Brain microvascular endothelial cell (primary cell): ENCODE results near the gene SCART1.

Experiments used
- DNase-seq: peaks from one replicate; pipeline ENCODE4 v3.0.0-alpha.2; 2020
- H3K27ac ChIP-seq: fragments of 250-450 bp; sonication (Bioruptor Pico); 2 replicates; pipeline ENCODE4 v1.5.1; 2020; ENCODE audit warnings: mild to moderate bottlenecking, moderate library complexity
- H3K27me3 ChIP-seq: fragments of 250-450 bp; sonication (Bioruptor Pico); replicated peaks from 2 replicates; pipeline ENCODE4 v1.5.1; 2020; ENCODE audit warnings: mild to moderate bottlenecking
- H3K36me3 ChIP-seq: fragments of 250-450 bp; sonication (Bioruptor Pico); replicated peaks from 2 replicates; pipeline ENCODE4 v1.5.1; 2020; ENCODE audit warnings: mild to moderate bottlenecking
- H3K4me3 ChIP-seq: 2 replicates; pipeline ENCODE4 v1.5.1; 2011; ENCODE audit warnings: low read depth, mild to moderate bottlenecking, control low read depth, low read length, moderate library complexity
- in situ Hi-C: cut with HindIII; loops from 2 replicates; pipeline ENCODE4 v1.10.0; 2017; ENCODE audit warnings: low sequenced_read_pairs, low pct_ligation_motif_present
- TF ChIP-seq, protein P1 (sequence below): IDR thresholded peaks from 2 replicates; pipeline ENCODE4 v1.5.1; 2011; ENCODE audit warnings: low read depth, mild to moderate bottlenecking, moderate library complexity, low read length, control low read depth, inconsistent platforms; ENCODE audit errors: missing control alignments

SCART1 gene

DNA sequence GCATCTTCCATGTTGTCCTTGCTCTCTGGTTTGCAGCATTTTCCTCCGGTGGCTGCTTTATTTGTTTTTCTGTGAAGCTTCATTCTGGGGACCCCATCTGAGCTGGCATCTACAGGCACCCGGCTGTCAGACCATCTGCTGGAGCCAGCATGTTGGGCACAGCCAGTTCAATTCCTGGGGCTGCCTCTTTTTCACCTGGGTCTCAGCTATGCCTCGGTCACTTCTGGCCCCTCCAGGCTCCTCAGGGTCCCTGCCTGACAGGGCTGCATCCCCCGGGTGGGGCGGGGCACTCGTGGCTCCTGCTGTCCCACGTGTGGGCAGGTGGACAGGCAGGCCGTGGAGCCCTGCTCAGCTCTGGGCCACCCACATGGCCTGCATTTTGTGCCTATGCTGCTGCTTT is 8.1 kb downstream of the SCART1 start:
- TF ChIP-seq, protein P1, sequence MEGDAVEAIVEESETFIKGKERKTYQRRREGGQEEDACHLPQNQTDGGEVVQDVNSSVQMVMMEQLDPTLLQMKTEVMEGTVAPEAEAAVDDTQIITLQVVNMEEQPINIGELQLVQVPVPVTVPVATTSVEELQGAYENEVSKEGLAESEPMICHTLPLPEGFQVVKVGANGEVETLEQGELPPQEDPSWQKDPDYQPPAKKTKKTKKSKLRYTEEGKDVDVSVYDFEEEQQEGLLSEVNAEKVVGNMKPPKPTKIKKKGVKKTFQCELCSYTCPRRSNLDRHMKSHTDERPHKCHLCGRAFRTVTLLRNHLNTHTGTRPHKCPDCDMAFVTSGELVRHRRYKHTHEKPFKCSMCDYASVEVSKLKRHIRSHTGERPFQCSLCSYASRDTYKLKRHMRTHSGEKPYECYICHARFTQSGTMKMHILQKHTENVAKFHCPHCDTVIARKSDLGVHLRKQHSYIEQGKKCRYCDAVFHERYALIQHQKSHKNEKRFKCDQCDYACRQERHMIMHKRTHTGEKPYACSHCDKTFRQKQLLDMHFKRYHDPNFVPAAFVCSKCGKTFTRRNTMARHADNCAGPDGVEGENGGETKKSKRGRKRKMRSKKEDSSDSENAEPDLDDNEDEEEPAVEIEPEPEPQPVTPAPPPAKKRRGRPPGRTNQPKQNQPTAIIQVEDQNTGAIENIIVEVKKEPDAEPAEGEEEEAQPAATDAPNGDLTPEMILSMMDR, result no peak
- in situ Hi-C loops, result no loop called here

DNA sequence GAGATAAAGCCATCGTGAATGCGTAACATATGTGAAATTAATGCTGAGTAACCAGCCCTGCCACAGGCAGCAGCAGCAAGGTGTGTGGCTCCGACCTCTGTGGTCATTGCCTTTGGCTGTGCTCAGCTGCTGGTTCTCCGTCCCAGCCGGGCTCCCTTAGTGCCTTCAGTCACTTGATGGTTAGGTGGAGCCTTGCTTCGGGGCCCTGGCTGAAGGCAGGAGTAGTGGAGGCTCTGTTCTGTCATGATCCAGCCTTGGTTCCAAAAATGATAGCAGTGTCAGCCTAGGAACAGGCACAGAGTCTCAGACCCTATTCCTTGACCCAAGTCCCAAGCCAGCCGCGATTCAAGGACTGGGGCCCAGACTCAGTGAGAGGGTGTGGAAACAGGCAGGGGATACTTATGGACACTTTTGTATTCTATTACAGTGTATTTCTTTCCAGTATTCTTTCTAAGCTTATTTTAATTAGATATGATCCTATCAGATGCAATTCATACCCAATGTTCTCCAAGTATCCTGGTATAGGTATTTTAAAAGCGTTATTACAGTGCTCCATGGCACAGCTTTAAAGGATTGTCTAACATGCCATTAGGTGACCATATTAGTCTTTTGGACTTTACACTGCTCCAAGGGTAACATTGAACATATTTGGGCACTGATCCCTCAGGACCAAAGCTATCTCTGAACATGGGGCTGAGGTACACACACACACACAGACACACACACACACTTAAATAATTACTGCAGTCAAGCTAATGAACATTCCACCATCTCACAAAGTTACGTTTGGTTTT is 9.0 kb downstream of the SCART1 start:
- TF ChIP-seq, protein P1, result no peak
- H3K36me3 ChIP-seq, result no peaks in the 10 kb centered on the region
- in situ Hi-C loops, result no loop called here
- no peak overlapping the region for H3K27ac ChIP-seq
- H3K4me3 ChIP-seq, result no peak overlapping the region
- DNase-seq, result no peak
- H3K27me3 ChIP-seq, result no peaks in the 10 kb centered on the region

More for the DNA sequence above, 8.1 kb downstream of the SCART1 start:
- no peak for DNase-seq
- H3K27ac ChIP-seq, result no peak overlapping the region
- no peaks in the 10 kb centered on the region for H3K27me3 ChIP-seq
- no peaks in the 10 kb centered on the region for H3K36me3 ChIP-seq
- no peak overlapping the region for H3K4me3 ChIP-seq

DNA sequence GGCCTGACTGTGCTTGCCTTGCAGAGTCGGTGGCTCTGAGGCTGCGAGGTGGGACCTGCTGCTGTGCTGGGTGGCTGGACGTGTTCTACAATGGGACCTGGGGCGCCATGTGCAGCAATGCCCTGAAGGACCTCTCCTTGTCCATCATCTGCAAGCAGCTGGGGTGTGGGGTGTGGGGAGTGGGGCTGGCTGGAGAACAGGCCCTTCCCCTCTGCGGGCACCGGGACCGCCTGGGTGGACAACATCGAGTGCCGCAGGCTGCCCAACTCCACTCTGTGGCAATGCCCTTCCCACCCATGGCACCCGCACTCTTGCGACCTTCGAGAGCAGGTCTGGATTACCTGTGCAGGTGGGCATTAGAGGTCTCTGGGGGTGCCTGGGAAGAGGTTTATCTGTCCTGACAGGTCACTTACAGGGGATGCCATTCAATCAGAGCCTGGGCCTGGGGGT is 10.9 kb downstream of the SCART1 start:
- TF ChIP-seq, protein P1, result no peak
- Histone ChIP-seq H3K4me3 (no peak overlapping the region), H3K27ac (no peak overlapping the region), H3K36me3 (no peaks in the 10 kb centered on the region), H3K27me3 (no peaks in the 10 kb centered on the region)
- no peak for DNase-seq
- in situ Hi-C loops, result no loop called here

DNA sequence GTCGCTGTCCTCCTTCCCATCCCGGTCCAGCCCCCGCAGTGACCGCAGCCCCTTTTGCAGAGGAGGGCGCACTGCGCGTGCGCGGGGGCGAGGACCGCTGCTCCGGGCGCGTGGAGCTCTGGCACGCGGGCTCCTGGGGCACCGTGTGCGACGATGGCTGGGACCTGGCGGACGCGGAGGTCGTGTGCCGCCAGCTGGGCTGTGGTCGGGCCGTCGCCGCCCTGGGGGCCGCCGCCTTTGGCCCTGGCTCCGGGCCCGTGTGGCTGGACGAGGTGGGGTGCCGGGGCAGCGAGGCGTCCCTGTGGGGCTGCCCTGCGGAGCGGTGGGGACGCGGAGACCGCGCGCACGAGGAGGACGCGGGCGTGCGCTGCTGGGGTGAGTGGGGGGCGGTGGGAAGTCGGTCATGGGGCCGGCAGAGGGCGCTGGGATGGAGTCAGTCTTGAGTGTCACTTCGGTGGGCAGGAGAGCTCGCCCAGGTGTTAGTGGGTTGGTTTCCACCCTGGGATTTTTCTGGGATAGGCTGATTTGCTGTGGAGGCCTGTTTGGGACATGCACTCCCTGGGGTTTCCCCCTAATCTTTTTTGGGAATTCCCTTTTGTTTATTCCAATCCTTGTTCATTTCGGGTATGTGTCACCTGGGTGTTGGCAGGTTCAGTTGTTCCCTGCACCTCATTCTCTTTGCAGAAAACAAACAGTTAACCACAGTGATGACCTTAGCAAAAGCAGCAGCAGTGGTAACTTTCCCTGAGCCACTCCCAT is 11.6 kb downstream of the SCART1 start:
- DNase-seq, result no peak
- Histone ChIP-seq H3K27me3 (no peaks in the 10 kb centered on the region), H3K4me3 (no peak overlapping the region), H3K27ac (no peak overlapping the region), H3K36me3 (no peaks in the 10 kb centered on the region)
- TF ChIP-seq, protein P1, result no peak
- in situ Hi-C loops, result no loop called here

DNA sequence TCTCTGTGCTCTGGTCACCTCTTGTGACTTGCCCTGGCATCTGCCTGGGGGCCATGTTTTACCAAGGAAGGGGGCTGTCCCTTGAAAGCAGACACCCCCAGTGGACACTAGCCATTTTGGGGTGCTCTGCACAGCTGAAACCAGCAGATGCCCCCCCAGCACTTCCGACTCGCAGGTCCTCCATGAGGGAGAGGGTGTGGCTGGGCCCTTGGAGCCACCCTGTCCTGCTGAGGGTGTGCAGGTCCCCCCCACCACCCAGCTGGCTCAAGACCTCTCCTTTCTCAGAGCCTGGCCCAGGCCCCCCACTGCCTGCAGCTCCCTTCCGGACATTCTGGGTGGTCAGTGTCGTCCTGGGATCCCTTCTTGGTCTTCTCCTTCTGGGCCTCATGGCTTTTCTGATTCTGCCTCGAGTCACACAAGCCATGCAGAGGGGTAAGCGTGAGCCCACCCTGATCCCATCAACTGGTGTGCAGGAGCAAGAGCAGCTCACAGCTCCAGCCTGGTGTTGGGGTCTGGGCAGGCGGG is 12.3 kb downstream of the SCART1 start:
- H3K36me3 ChIP-seq, result no peaks in the 10 kb centered on the region
- no peak overlapping the region for H3K27ac ChIP-seq
- DNase-seq, result no peak
- H3K4me3 ChIP-seq, result no peak overlapping the region
- in situ Hi-C loops, result no loop called here
- TF ChIP-seq, protein P1, result no peak
- H3K27me3 ChIP-seq, result no peaks in the 10 kb centered on the region
